Mucosa of rectum (tissue), 2 donors: ENCODE data around the gene HOXB7.

Experiments
- H3K27ac ChIP-seq, 2 donors: one replicate each; pipeline ENCODE4 v1.7.0; 2013; ENCODE audit warnings: inconsistent platforms in 2 of 2, low read depth in 2 of 2, low read length in 2 of 2
- H3K27me3 ChIP-seq, 2 donors: one replicate each; pipeline ENCODE4 v1.7.0; 2013; ENCODE audit warnings: low read length in 2 of 2; ENCODE audit not compliant: control insufficient read depth in 2 of 2, insufficient read depth in 2 of 2
- H3K36me3 ChIP-seq, 2 donors: one replicate each; pipeline ENCODE4 v1.7.0; 2013; ENCODE audit warnings: low read length in 2 of 2; ENCODE audit not compliant: control insufficient read depth in 2 of 2, insufficient read depth in 2 of 2
- H3K4me1 ChIP-seq, 2 donors: one replicate each; pipeline ENCODE4 v1.7.0; 2013; ENCODE audit warnings: low read length in 2 of 2, mild to moderate bottlenecking in 1 of 2; ENCODE audit not compliant: control insufficient read depth in 2 of 2, insufficient read depth in 2 of 2
- H3K4me3 ChIP-seq, 2 donors: one replicate each; pipeline ENCODE4 v1.7.0; 2013; ENCODE audit warnings: low read length in 2 of 2
- H3K9ac ChIP-seq, 2 donors: one replicate each; pipeline ENCODE4 v1.7.0; 2013; ENCODE audit warnings: low read length in 2 of 2, low read depth in 1 of 2, mild to moderate bottlenecking in 1 of 2
- H3K9me3 ChIP-seq, 2 donors: one replicate each; pipeline ENCODE4 v1.7.0; 2013; ENCODE audit warnings: low read length in 2 of 2; ENCODE audit not compliant: control insufficient read depth in 2 of 2
- donor health status: healthy.
- donor health status: Normal muscosa, but diverticular disease.

HOXB7 gene

GRCh38 chr17:48599354-48599753 lies 11.5 kb downstream of the HOXB7 start:
- H3K27ac ChIP-seq: no peak overlapping the region
- no peak overlapping the region for H3K9ac ChIP-seq
- H3K36me3 ChIP-seq: peaks cover 23% of the 10 kb centered on the region in 2 donors
- H3K4me3 ChIP-seq: no peak overlapping the region
- no peaks in the 10 kb centered on the region for H3K9me3 ChIP-seq
- H3K27me3 ChIP-seq: peaks cover 2 to 8% of the 10 kb centered on the region in 2 donors
- peaks cover 51 to 54% of the 10 kb centered on the region in 2 donors for H3K4me1 ChIP-seq

GRCh38 chr17:48598736-48599135 lies 12.1 kb downstream of the HOXB7 start:
- Histone ChIP-seq H3K27ac (peak overlapping the region; percentile 32 to 77), H3K27me3 (peaks cover 2 to 8% of the 10 kb centered on the region in 2 donors), H3K4me1 (peaks cover 51 to 54% of the 10 kb centered on the region in 2 donors), H3K9me3 (no peaks in the 10 kb centered on the region), H3K9ac (peak overlapping the region in 1 of 2 donors; percentile 73), H3K4me3 (peak overlapping the region; percentile 53 to 70), H3K36me3 (peaks cover 23% of the 10 kb centered on the region in 2 donors)

- peak overlapping the region; percentile 60 to 73 for H3K9ac ChIP-seq
- H3K4me3 ChIP-seq: peak overlapping the region; percentile 53 to 70
- peaks cover 2 to 8% of the 10 kb centered on the region in 2 donors for H3K27me3 ChIP-seq
- peaks cover 49 to 51% of the 10 kb centered on the region in 2 donors for H3K4me1 ChIP-seq
- peaks cover 23 to 25% of the 10 kb centered on the region in 2 donors for H3K36me3 ChIP-seq
- H3K27ac ChIP-seq: peak overlapping the region; percentile 75 to 77
- no peaks in the 10 kb centered on the region for H3K9me3 ChIP-seq
Measured at GRCh38 chr17:48597778-48598631, 12.8 kb downstream of the HOXB7 start.

GRCh38 chr17:48597528-48597777 lies 13.4 kb downstream of the HOXB7 start:
- Histone ChIP-seq H3K9me3 (no peaks in the 10 kb centered on the region), H3K27ac (peak overlapping the region; percentile 75 to 77)

GRCh38 chr17:48596735-48597527 lies 13.9 kb downstream of the HOXB7 start:
- peak overlapping the region; percentile 53 to 70 for H3K4me3 ChIP-seq
- H3K36me3 ChIP-seq: peaks cover 23 to 26% of the 10 kb centered on the region in 2 donors
- peaks cover 1 to 8% of the 10 kb centered on the region in 2 donors for H3K27me3 ChIP-seq
- H3K9ac ChIP-seq: peak overlapping the region; percentile 41 to 73
- peaks cover 47 to 51% of the 10 kb centered on the region in 2 donors for H3K4me1 ChIP-seq
- peak overlapping the region; percentile 75 to 77 for H3K27ac ChIP-seq
- no peaks in the 10 kb centered on the region for H3K9me3 ChIP-seq

More at GRCh38 chr17:48597528-48597777, 13.4 kb downstream of the HOXB7 start:
- Histone ChIP-seq H3K27me3 (peaks cover 2 to 8% of the 10 kb centered on the region in 2 donors), H3K4me1 (peaks cover 49 to 51% of the 10 kb centered on the region in 2 donors), H3K4me3 (peak overlapping the region; percentile 53 to 70), H3K9ac (peak overlapping the region; percentile 60 to 73), H3K36me3 (peaks cover 23 to 26% of the 10 kb centered on the region in 2 donors)

- Histone ChIP-seq H3K4me3 (peak overlapping the region; percentile 53 to 70), H3K4me1 (peaks cover 40 to 50% of the 10 kb centered on the region in 2 donors), H3K9ac (peak overlapping the region; percentile 14 to 73)
Measured at GRCh38 chr17:48596000-48596734, 14.7 kb downstream of the HOXB7 start.

GRCh38 chr17:48595278-48595999 lies 15.4 kb downstream of the HOXB7 start:
- Histone ChIP-seq H3K4me3 (no peak overlapping the region), H3K9ac (no peak overlapping the region), H3K4me1 (peaks cover 42 to 49% of the 10 kb centered on the region in 2 donors), H3K9me3 (no peaks in the 10 kb centered on the region), H3K27me3 (peaks cover 0 to 2% of the 10 kb centered on the region in 2 donors), H3K27ac (peak overlapping the region in 1 of 2 donors; percentile 56), H3K36me3 (peaks cover 23 to 29% of the 10 kb centered on the region in 2 donors)

More at GRCh38 chr17:48596000-48596734, 14.7 kb downstream of the HOXB7 start:
- Histone ChIP-seq H3K9me3 (no peaks in the 10 kb centered on the region), H3K36me3 (peaks cover 23 to 29% of the 10 kb centered on the region in 2 donors), H3K27ac (no peak overlapping the region), H3K27me3 (peaks cover 0 to 8% of the 10 kb centered on the region in 2 donors)

- Histone ChIP-seq H3K4me1 (peaks cover 41 to 44% of the 10 kb centered on the region in 2 donors), H3K9ac (peak overlapping the region in 1 of 2 donors; percentile 1), H3K9me3 (no peaks in the 10 kb centered on the region), H3K27me3 (peaks cover 0 to 2% of the 10 kb centered on the region in 2 donors), H3K4me3 (peak overlapping the region in 1 of 2 donors; percentile 31), H3K27ac (peak overlapping the region; percentile 10 to 56), H3K36me3 (peaks cover 23 to 29% of the 10 kb centered on the region in 2 donors)
Measured at GRCh38 chr17:48594538-48595277, 16.1 kb downstream of the HOXB7 start.
